WTC11 (cell line): Measurements from ENCODE around the gene CCDC154. TPM values are rescaled to one million over a fixed set of nuclear protein-coding genes. Genes with fewer than 3 reads are reported as not detected.

Experiments used
- ATAC-seq: fragments of 200-7000 bp; cut with Tn5 transposase; 2 replicates; pipeline ENCODE4 v1.10.0; 2021; ENCODE audit warnings: mild to moderate bottlenecking, moderate library complexity
- CTCF ChIA-PET: fragments of 300-600 bp; sonication (Branson Sonifier 250); formaldehyde crosslinking; loops from one replicate; lab custom pipeline; 2021; ENCODE audit warnings: antibody characterized with exemption; lab: Charles Lee
- POLR2A ChIA-PET: fragments of 350-600 bp; sonication (Branson Sonifier 250); formaldehyde crosslinking; loops from one replicate; lab custom pipeline; 2021; ENCODE audit warnings: antibody characterized with exemption; lab: Charles Lee
- DNase-seq: peaks from one replicate; pipeline ENCODE4 v3.0.0; 2021; ENCODE audit warnings: low spot score
- H3K27ac Mint-ChIP-seq: 2 replicates; pipeline ENCODE4 v1.8.0; 2021; ENCODE audit warnings: mixed read lengths
- H3K27me3 Mint-ChIP-seq: 2 replicates; pipeline ENCODE4 v1.8.0; 2021; ENCODE audit warnings: low read depth, mild to moderate bottlenecking, moderate library complexity, mixed read lengths
- H3K36me3 Mint-ChIP-seq: 2 replicates; pipeline ENCODE4 v1.8.0; 2021; ENCODE audit warnings: mixed read lengths
- H3K4me1 Mint-ChIP-seq: 2 replicates; pipeline ENCODE4 v1.8.0; 2022; ENCODE audit warnings: mixed read lengths
- H3K4me3 Mint-ChIP-seq: 2 replicates; pipeline ENCODE4 v1.8.0; 2021; ENCODE audit warnings: mild to moderate bottlenecking, moderate library complexity, mixed read lengths
- H3K9me3 Mint-ChIP-seq: 2 replicates; pipeline ENCODE4 v1.8.0; 2021; ENCODE audit warnings: mixed read lengths
- ATF3 ChIP-seq: sonication (generic); formaldehyde crosslinking; conservative IDR thresholded peaks from 2 replicates; pipeline ENCODE4 v1.8.1; 2022; ENCODE audit warnings: mild to moderate bottlenecking, missing genetic modification reagents
- ATF6 ChIP-seq: sonication (generic); formaldehyde crosslinking; IDR thresholded peaks from 2 replicates; pipeline ENCODE4 v1.8.1; 2023; ENCODE audit warnings: mild to moderate bottlenecking, missing genetic modification reagents
- E2F1 ChIP-seq: sonication (generic); formaldehyde crosslinking; IDR thresholded peaks from 2 replicates; pipeline ENCODE4 v1.8.0; 2022; ENCODE audit warnings: mild to moderate bottlenecking, missing genetic modification reagents
- ELF4 ChIP-seq: sonication (generic); formaldehyde crosslinking; IDR thresholded peaks from 2 replicates; pipeline ENCODE4 v1.8.1; 2022; ENCODE audit warnings: low read depth, mild to moderate bottlenecking, moderate library complexity, missing genetic modification reagents
- FOXJ3 ChIP-seq: sonication (generic); formaldehyde crosslinking; IDR thresholded peaks from 2 replicates; pipeline ENCODE4 v1.9.0; 2021; ENCODE audit warnings: missing genetic modification reagents, mild to moderate bottlenecking, borderline replicate concordance
- FOXK1 ChIP-seq: sonication (generic); formaldehyde crosslinking; IDR thresholded peaks from 2 replicates; pipeline ENCODE4 v1.8.0; 2022; ENCODE audit warnings: mild to moderate bottlenecking, moderate library complexity, missing genetic modification reagents
- HMGA2 ChIP-seq: fragments of 250-450 bp; sonication (Bioruptor Pico); IDR thresholded peaks from 2 replicates; pipeline ENCODE4 v1.4.0; 2021; ENCODE audit warnings: mild to moderate bottlenecking, moderate library complexity
- IRF1 ChIP-seq: sonication (generic); formaldehyde crosslinking; IDR thresholded peaks from 2 replicates; pipeline ENCODE4 v1.8.0; 2023; ENCODE audit warnings: missing genetic modification reagents
- MYBL2 ChIP-seq: sonication (generic); formaldehyde crosslinking; IDR thresholded peaks from 2 replicates; pipeline ENCODE4 v1.8.1; 2023; ENCODE audit warnings: mild to moderate bottlenecking, moderate library complexity, missing genetic modification reagents
- PREB ChIP-seq: sonication (generic); formaldehyde crosslinking; IDR thresholded peaks from 2 replicates; pipeline ENCODE4 v1.8.1; 2022; ENCODE audit warnings: mild to moderate bottlenecking, missing genetic modification reagents, moderate library complexity, borderline replicate concordance
- STAT6 ChIP-seq: sonication (generic); formaldehyde crosslinking; conservative IDR thresholded peaks from 2 replicates; pipeline ENCODE4 v1.8.1; 2023; ENCODE audit warnings: mild to moderate bottlenecking, low read depth, missing genetic modification reagents, moderate library complexity
- TP53 ChIP-seq: sonication (generic); formaldehyde crosslinking; IDR thresholded peaks from 2 replicates; pipeline ENCODE4 v1.8.1; 2023; ENCODE audit warnings: mild to moderate bottlenecking, missing genetic modification reagents
- ZBTB43 ChIP-seq: sonication (generic); formaldehyde crosslinking; IDR thresholded peaks from 2 replicates; pipeline ENCODE4 v1.8.1; 2023; ENCODE audit warnings: mild to moderate bottlenecking, missing genetic modification reagents
- ZNF121 ChIP-seq: sonication (generic); formaldehyde crosslinking; IDR thresholded peaks from 2 replicates; pipeline ENCODE4 v1.8.0; 2023; ENCODE audit warnings: missing genetic modification reagents
- ZNF219 ChIP-seq: sonication (generic); formaldehyde crosslinking; IDR thresholded peaks from 2 replicates; pipeline ENCODE4 v1.8.0; 2023; ENCODE audit warnings: missing genetic modification reagents, mild to moderate bottlenecking, borderline replicate concordance
- ZNF423 ChIP-seq: fragments of 250-450 bp; sonication (Bioruptor Pico); IDR thresholded peaks from 2 replicates; pipeline ENCODE4 v2.1.2; 2022; ENCODE audit warnings: mild to moderate bottlenecking, moderate library complexity
- total RNA-seq: library from RNA; stranded (reverse); gene quantifications from 3 replicates; pipeline ENCODE4 v1.2.3, GENCODE V29; 2021

The CCDC154 gene
- total RNA-seq, 1 experiment from 2014 or later: 0.46 TPM

- Mint-ChIP-seq H3K36me3 (no peaks in the 10 kb centered on the region), H3K9me3 (no peaks in the 10 kb centered on the region), H3K27me3 (peaks cover 12% of the 10 kb centered on the region), H3K4me3 (no peak overlapping the region), H3K27ac (no peak overlapping the region), H3K4me1 (no peaks in the 10 kb centered on the region)
- CTCF ChIA-PET: no interaction called here
- DNase-seq (no peak), ATAC-seq (no peak)
- POLR2A ChIA-PET: no interaction called here
- no peak for TF ChIP-seq ZBTB43 (CRISPR knock-in tag)
- TF ChIP-seq ZNF219 (CRISPR knock-in tag): no peak
Measured at GRCh38 chr16:1486551-1487390, 42.4 kb upstream of the CCDC154 start.

GRCh38 chr16:1485847-1486496 is 41.6 kb upstream of the CCDC154 start:
- Mint-ChIP-seq H3K36me3 (no peaks in the 10 kb centered on the region), H3K4me1 (no peaks in the 10 kb centered on the region), H3K9me3 (no peaks in the 10 kb centered on the region), H3K27me3 (peaks cover 19% of the 10 kb centered on the region), H3K4me3 (no peak overlapping the region), H3K27ac (no peak overlapping the region)
- ATAC-seq (no peak), DNase-seq (no peak)
- ChIA-PET POLR2A (no interaction called here), CTCF (no interaction called here)
- TF ChIP-seq STAT6 (CRISPR knock-in tag): no peak
- TF ChIP-seq E2F1 (CRISPR knock-in tag): no peak
- no peak for TF ChIP-seq ZNF121 (CRISPR knock-in tag)
- TF ChIP-seq IRF1 (CRISPR knock-in tag): no peak
- TF ChIP-seq ELF4 (CRISPR knock-in tag): no peak
- no peak for TF ChIP-seq ATF3

- Mint-ChIP-seq H3K4me3 (no peak overlapping the region), H3K9me3 (peaks cover 11% of the 10 kb centered on the region), H3K4me1 (no peaks in the 10 kb centered on the region), H3K27ac (no peak overlapping the region), H3K27me3 (peaks cover 24% of the 10 kb centered on the region), H3K36me3 (no peaks in the 10 kb centered on the region)
- CTCF ChIA-PET: no interaction called here
- no peak for DNase-seq
- POLR2A ChIA-PET: no interaction called here
- no peak for ATAC-seq
- TF ChIP-seq ATF6 (CRISPR knock-in tag) (no peak), MYBL2 (CRISPR knock-in tag) (no peak), HMGA2 (CRISPR knock-in tag) (no peak), ELF4 (CRISPR knock-in tag) (no peak), FOXJ3 (CRISPR knock-in tag) (no peak), PREB (CRISPR knock-in tag) (no peak), ZNF423 (CRISPR knock-in tag) (no peak), FOXK1 (CRISPR knock-in tag) (no peak), TP53 (CRISPR knock-in tag) (no peak)
Measured at GRCh38 chr16:1481906-1482835, 37.8 kb upstream of the CCDC154 start.
